ENCODE results near the gene RUFY3.
"Not testable (repeated sequence)": the region's sequence is repeated elsewhere in the genome, so short reads cannot be mapped to it uniquely, and the experiment has no call there.

The RUFY3 gene, protein sequence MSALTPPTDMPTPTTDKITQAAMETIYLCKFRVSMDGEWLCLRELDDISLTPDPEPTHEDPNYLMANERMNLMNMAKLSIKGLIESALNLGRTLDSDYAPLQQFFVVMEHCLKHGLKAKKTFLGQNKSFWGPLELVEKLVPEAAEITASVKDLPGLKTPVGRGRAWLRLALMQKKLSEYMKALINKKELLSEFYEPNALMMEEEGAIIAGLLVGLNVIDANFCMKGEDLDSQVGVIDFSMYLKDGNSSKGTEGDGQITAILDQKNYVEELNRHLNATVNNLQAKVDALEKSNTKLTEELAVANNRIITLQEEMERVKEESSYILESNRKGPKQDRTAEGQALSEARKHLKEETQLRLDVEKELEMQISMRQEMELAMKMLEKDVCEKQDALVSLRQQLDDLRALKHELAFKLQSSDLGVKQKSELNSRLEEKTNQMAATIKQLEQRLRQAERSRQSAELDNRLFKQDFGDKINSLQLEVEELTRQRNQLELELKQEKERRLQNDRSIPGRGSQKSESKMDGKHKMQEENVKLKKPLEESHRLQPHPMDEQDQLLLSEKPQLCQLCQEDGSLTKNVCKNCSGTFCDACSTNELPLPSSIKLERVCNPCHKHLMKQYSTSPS

DNA sequence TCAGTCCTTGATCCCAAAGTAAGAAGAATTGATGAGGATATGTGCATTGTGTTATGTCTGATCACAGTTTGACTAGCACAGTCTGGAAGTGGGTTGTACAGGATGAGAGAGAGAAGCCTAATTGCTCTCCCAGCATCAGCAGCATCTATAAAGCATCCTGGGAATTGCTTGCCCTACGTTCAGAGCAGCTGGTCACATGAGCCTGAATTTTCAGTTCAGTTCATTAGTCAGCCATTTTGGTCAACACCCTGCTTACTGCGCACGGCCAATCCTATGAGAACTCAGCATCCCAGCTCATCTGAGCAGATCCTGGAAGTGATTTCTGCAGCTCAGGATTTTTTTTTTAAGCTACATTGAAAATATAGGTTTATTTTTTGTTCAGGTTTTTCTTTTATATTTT, at the start of gene RUFY3:
RUFY3 (plus strand) TSS at position 218 of the 400 bp plus-strand sequence. CDS start 610 bp downstream, outside the sequence.
- DNase-seq: no peak

DNA sequence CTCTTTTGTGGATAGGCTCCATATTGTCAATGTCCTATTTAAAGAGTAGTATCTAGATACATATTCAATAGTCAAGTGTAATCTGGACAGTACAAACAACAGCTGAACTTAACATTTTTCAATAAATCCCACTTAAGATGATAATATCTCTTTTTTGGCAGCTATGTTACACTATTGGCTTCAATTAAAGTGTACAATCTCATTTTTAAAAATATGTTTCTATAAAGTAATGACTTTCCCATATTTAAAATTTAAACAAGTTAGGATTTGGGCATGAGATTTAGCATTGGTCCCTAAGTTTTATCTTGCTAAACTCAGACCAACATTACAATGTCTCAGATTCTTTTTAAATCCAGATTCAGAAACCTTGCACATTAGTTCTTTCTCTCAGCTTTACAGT, 47.6 kb upstream of the RUFY3 start:
- DNase-seq: no peak

DNA sequence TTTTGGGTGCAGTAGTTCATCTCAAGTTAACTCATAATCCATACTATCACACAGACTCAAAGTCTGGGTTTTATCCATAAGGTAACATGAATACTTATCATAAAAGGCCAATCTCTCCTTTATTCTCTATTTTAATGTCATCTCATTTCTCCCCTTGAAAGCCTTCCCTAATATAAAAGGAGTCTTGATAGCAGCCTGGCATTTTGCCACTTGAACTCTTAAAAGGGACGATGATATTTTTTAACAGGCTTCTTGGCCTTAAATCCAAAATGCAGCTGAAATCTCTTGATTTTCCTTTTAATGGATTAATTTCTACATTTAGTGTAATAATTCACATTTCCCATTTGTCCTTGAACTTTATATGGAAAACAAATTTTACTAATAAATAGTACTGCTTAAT, 47.0 kb upstream of the RUFY3 start:
- DNase-seq: no peak

DNA sequence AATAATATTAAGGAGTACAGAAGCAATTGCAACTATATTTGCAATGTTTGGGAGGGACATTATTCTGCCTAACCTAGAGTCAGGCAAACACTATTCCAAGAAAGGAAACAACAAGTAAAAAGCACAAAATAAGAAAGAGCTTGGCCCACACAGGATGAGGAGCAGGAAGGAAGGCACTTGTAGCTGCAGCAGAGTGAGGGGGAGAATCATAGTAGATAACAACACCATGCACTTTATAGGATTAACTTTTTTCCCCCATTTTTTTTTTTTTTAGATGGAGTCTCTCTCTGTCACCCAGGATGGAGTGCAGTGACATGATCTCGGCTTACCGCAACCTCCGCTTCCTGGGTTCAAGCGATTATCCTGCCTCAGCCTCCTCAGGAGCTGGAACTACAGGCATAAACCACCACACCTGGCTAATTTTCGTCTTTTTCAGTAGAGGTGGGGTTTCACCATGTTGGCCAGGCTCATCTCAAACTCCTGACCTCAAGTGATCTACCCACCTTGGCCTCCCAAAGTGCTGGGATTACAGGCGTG, 45.1 kb upstream of the RUFY3 start:
- DNase-seq: no peak

DNA sequence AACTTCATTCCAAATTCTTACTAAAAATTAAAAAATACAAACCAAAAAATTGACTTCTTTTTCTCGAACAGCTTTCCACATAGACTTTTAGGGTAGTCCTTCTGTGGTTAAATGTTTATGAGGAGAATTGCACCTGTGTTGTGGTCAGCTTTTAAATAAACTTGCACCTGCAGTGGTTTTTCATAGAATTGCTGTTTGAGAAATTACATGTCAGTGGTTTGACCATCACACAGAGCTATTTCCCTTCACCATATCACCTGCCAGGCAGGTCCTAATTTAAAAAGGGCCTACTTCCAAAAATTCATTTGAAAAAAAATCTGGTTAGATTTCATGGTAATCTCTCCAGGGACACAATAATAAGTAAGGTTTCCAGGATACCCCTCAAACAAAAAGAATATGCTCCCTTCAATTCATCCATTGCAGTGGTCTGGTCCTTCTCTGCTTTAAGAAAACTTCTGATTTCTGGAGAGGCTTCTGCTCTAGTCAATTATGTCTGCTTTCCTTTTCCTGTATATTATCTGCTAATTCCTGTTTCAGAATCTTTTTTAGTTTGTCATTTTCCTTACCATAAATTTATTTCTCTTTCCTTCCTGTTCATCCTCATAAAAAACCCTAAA, 43.3 kb upstream of the RUFY3 start:
- DNase-seq: no peak

DNA sequence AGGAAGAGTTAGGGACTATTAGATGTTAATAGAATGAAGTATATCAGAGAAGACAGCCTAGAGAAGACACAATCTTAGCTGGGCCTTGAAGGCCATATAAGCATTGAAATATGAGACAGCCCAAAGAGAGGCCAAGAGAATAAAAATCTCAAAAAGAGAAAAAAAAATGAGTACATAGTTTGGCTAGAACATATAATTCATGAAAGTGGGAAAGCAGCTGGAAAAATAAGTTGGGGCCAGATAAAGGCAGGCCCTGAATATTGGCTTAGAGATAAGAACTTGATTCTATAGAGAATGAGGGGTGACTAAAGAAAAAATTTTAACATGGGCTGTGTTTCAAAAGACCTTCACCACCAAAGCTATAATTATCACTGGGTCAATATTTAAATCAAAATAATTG, 40.8 kb upstream of the RUFY3 start:
- no peak for DNase-seq

DNA sequence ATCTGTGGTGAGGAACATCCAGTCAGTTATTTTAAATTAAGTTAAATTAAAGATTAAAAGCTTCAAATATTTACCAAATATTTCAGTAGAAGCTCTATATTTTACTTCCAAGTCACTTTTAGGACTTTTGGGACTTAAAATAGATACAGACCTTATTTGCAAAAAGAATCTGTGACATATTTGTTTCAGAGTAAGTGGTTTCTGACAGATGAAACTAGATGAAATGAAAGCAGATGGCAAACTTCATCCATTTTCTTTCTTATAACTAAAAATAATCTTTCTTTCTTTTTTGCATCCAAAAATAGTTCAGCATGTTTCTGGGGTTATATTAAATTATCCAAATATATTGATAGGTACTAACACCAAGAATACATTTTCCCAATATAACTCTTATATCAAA, 40.1 kb upstream of the RUFY3 start:
- DNase-seq: no peak

DNA sequence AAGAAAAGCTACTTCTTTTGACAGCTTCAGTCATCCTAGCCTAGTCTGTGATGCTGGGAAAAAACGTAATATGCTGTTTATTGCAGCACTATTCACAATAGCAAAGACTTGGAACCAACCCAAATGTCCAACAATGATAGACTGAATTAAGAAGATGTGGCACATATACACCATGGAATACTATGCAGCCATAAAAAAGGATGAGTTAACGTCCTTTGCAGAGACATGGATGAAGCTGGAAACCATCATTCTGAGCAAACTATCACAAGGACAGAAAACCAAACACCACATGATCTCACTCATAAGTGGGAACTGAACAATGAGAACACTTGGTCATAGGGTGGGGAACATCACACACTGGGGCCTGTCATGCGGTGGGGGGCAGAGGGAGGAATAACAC, 39.6 kb upstream of the RUFY3 start:
- not testable (repeated sequence) for DNase-seq

DNA sequence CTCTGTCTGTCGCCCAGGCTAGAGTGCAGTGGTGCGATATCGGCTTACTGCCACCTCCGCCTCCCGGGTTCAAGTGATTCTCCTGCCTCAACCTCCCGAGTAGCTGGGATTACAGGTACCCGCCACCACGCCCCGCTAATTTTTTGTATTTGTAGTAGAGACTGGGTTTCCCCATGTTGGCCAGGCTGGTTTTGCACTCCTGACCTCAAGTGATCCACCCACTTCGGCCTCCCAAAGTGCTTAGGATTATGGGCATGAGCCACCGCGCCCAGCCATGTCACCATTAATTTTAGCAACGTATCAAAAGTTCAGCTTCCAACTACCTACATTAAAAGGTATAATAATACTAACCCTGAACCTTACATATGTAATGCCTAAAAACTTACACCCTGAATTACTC, 34.4 kb upstream of the RUFY3 start:
- no peak for DNase-seq

DNA sequence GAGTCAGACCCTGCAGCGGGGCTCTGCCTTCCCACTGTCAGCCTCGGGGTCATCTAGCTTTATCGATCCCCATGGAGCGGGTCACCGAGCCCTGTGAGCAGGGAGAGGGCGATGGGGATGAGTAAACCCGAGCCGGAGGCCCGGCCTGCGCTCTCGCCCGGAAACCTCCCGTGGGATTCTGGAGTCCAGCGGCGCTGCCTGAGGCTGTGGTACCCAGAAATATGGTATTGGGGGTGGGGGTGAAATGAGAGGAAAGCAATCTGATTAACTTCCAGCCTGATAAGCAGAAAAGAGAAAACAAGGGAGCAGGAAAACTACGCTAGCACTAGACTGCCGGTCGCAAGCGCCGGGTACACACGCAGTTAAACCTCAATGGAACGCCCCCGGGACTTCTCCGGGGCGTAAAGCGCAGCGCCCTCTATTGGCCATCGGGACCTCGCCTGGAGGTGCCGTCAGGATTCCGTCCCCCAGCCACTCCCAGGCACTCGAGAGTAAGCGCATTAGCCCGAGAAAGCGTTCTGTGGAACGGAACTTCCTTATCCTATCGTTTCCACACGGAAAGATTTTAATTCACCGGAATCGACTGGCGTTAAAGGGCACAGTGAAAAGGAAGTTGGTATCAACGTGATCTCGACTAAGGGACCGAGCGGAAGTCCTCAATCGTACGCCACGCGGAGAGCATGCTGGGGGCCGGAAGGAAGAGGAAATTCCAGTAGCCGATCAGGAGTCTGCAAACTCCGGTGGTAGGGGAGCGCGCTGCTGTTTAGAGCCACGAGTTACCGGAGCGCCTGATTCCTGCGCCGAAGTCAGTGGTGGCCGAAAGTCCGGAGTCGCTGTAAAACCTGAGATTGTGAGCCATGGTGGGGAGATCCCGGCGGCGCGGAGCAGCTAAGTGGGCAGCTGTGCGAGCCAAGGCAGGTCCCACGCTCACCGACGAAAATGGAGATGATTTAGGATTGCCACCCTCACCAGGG, 33.7 kb upstream of the RUFY3 start, which contains the start of gene UTP3:
UTP3 (plus strand) TSS at position 712 of the 974 bp plus-strand sequence; CDS start at position 858, 146 bp downstream.
- DNase-seq: peak; percentile 93

DNA sequence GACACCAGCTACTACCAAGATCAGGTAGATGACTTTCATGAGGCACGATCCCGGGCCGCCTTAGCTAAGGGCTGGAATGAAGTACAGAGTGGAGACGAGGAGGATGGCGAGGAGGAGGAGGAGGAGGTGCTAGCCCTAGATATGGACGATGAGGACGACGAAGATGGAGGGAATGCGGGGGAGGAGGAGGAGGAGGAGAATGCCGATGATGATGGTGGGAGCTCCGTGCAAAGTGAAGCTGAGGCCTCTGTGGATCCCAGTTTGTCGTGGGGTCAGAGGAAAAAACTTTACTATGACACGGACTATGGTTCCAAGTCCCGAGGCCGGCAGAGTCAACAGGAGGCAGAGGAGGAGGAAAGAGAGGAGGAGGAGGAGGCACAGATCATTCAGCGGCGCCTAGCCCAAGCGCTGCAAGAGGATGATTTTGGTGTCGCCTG, 33.0 kb upstream of the RUFY3 start:
- DNase-seq: peak; percentile 29

DNA sequence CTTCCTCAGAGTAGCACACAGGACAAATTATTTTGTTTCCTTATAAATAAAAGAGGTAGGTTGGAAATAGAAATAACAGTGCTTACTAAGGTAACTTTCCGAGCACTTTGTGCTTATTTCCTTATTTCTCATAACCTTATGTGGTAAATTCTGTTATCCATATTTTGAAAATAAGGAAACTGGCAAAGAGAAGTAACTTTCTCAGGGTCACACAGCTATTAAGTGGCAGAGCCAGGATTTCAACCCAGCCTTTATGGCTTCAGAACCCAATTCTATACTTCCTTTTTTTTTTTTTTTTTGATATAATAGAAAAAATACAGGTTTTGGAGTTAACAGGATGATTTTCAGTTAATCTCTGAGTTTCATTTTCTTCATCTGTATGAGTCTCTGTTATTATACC, 30.1 kb upstream of the RUFY3 start:
- DNase-seq: no peak

DNA sequence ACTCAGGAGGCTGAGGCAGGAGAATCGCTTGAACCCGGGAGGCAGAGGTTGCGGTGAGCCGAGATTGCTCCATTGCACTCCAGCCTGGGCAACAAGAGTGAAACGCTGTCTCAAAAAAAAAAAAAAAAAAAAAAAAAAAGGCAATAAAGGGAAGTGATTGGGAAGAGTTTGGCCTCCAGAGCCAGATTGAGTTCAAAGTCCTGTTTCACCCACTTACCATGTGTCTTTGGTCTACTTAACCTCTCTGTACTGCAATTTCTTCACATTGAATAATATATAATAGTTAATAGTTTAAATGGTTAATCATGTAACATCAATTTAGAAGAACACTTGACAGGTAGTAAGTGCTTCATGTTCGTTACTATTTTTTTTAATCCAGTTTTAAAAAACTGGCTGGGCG, 27.1 kb upstream of the RUFY3 start:
- DNase-seq: not testable (repeated sequence)

DNA sequence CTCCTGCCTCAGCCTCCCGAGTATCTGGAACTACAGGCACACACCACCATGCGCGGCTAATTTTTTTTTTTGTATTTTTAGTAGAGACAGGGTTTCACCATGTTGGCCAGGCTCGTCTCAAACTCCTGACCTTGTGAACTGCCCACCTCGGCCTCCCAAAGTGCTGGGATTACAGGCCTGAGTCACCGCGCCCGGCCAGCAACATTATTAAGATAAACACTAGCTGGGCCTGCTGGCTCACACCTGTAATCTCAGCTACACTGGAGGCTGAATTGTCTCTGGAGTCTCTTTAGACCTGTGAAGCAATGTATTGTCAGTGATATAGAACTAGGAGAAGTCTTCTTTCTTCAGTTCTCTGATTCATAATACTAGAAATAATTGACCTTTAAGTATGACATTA, 23.3 kb upstream of the RUFY3 start:
- not testable (repeated sequence) for DNase-seq

DNA sequence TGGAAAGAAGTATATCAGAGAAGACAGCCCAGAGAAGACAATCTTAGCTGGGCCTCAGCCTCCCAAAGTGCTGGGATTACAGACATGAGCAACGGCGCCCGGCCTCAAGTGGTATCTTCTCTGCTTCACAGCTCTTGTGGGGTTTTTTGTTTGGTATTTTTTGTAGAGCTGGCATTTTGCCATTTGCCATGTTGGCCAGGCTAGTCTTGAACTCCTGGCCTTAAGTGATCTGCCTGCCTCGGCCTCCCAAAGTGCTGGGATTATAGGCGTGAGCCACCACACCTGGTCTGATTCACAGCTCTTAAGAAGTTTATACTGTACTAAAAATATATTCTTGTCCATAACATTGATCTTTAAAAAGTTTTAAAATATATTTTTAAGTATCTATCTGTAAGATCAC, 21.1 kb upstream of the RUFY3 start:
- DNase-seq: no peak

DNA sequence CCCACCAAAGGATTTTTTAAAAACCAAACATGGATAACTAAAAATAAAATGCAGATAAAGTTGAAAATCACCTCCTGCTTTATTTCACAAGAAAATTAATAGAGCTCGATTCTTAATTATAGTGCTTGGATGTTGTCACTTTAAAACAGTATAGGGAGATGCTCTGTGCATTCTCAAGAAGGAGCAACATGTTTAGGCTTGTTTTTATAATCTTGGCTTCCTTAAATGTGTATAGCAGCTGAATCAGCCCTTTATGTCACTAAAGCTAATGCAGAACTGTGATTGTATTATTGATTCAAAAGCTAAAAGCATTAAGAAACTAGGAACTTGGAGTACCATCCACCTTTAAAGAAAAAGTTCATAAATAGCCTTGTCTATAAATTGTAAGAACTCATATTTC, 20.5 kb upstream of the RUFY3 start:
- no peak for DNase-seq

DNA sequence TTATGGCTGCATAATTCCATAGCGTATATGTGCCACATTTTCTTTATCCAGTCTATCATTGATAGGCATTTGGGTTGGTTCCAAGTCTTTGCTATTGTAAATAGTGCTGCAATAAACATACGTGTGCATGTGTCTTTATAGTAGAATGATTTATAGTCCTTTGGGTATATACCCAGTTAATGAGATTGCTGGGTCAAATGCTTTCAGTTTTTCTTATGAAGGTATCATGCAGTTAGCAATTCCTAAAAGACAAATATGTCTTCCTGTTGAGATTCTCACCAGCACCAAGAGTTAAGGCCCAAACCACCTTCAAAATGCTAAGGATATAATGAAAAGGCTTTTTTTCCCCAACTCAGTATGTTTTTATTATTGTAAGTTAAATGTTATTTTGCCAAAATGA, 19.2 kb upstream of the RUFY3 start:
- DNase-seq: not testable (repeated sequence)

DNA sequence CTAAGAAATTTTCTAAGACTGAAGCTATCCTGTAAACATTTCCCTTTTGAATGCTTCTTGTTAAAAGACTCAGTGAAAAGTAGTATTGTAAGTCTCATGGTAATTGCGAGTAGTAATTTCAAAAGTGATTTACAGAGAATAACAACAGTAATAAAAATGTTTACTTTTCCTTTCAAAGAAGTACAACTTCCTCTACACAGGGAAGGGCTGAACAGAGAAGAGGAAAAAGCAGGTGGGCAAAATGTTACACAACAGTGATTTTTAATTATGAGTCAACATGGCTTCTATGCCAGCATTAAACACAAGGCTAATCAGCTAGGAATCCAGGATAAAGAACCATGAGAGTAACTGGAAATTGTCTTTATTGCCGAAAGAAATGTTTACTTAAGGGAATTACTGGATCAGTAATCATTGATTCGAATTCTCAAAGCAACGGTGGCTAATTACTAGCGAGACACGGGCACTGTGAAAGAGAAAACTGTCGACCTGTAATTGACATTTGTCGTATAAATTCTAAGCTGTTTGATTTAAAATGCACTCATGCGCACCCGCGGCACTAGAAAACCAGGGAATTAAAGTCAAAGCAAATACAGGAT, 18.0 kb upstream of the RUFY3 start:
- DNase-seq: no peak

DNA sequence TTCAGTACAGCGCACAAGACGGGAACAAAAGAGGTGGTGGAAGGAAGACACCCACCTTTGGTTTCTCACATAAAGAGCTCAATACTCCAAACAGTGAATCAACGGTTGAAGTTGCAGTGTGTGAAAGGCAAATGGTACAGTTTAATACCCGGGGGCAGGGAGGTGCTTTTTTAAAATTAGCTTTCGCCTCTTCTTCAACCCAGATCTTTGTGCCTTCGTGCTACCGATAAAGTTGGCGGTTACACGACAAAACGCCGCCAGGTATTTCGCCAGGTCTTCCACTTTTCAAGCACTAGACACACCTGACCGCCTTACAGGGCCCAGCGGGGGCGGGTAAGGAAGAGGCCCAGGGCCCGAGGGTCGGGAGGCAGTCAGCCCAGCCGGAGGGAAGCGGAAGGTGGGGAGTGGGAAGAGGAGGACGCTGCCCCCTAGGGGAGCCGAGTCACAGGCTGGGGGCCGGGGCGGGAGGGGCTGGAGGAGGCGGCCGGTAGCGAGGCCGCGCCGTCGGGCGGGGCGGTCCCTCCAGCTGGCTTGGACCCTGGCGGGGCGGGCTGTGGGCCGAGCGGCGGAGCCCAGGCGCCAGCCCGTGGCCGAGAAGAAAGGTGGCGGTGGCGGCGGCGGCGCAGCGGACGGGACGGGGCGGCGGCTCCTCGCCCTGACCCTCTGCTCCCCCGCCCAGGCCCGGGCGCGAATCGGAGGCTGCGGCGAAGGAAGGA, 17.4 kb upstream of the RUFY3 start:
- peak; percentile 68 for DNase-seq

DNA sequence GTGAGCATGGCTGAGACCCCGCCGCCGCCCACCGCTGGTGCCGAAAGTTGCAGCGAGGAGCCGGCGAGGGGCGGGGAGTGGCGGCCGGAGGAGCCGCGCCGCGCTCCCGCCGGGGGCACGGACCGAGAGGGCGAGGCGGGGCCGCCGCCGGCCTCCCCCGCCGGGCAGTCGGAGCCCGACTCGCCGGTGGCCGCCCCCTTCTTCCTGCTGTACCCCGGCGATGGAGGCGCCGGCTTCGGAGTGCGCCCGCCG, 16.9 kb upstream of the RUFY3 start:
- no peak for DNase-seq

DNA sequence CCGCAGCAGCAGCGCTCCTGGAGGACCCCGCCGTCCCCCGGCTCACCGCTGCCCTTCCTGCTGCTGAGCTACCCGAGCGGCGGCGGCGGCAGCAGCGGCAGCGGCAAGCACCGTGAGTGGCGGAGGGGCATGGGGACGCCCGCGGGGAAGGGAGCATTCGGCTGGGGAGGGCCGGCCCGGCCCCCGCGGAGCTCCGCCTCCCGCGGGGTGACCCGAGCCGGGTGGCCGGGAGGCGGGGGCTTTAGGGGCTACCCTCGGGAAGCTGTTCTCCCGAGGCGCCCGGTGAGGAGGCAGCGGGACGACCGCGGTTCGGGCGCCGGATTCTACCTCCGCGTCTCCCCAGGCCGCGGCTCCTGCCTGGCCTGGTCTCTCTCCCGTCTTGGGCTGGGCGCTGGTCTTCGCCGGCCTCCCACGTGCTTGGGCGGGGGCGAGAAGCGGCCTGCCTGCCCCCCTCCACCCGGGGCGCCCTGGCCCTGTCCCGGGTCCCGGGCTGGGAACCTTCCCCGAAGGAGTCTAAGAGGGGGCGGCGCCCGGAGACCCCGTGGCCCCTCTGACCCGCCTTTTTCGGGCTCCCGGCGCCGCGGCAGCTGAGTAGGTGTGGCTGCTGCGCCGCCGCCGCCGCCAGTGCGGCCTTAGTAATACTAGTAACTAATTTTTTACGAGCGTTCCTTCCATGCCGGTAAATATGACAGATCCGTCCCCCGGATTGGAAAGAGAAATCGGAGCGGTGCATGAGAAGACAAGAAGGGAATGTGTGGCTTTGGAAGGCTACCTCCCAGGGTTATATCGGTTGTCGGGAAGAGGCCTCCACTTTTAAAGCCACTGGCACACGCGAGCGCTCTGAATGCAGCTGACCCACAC, 16.4 kb upstream of the RUFY3 start:
- peak; percentile 80 for DNase-seq
